HG03469 (cell line): ENCODE measurements around the gene TBC1D22A.
"Not testable (repeated sequence)": the region's sequence is repeated elsewhere in the genome, so short reads cannot be mapped to it uniquely, and the experiment has no call there.

Source experiments
- ATAC-seq: cut with Tn5 transposase; IDR thresholded peaks from one replicate; pipeline ENCODE4 v1.9.1; 2021; ENCODE audit warnings: mild to moderate bottlenecking, moderate library complexity, moderate number of reproducible peaks; ENCODE audit not compliant: unreplicated experiment

TBC1D22A gene

GRCh38 chr22:46762238-46763050, at the start of gene TBC1D22A:
TBC1D22A (plus strand) TSS chr22:46762650; CDS start chr22:46762787, 137 bp downstream.
- ATAC-seq: peak; percentile 39

GRCh38 chr22:46714550-46714949, 47.9 kb upstream of the TBC1D22A start:
- ATAC-seq: no peak

GRCh38 chr22:46719921-46720320, 42.5 kb upstream of the TBC1D22A start:
- ATAC-seq: no peak

GRCh38 chr22:46721501-46722085, 40.9 kb upstream of the TBC1D22A start:
- no peak for ATAC-seq

GRCh38 chr22:46723882-46724281, 38.6 kb upstream of the TBC1D22A start:
- ATAC-seq: no peak

GRCh38 chr22:46725096-46725495, 37.4 kb upstream of the TBC1D22A start:
- no peak for ATAC-seq

GRCh38 chr22:46726066-46726985, 36.1 kb upstream of the TBC1D22A start:
- ATAC-seq: no peak

- no peak for ATAC-seq
These were observed 35.5 kb upstream of the TBC1D22A start for GRCh38 chr22:46726986-46727317.

GRCh38 chr22:46727813-46728364, 34.6 kb upstream of the TBC1D22A start:
- ATAC-seq: no peak

GRCh38 chr22:46728470-46728869, 34.0 kb upstream of the TBC1D22A start:
- no peak for ATAC-seq

- ATAC-seq: no peak
These were observed 31.7 kb upstream of the TBC1D22A start for GRCh38 chr22:46730568-46731245.

GRCh38 chr22:46731246-46732040, 31.0 kb upstream of the TBC1D22A start:
- no peak for ATAC-seq

GRCh38 chr22:46732041-46732379, 30.4 kb upstream of the TBC1D22A start:
- ATAC-seq: no peak

- no peak for ATAC-seq
These were observed 29.9 kb upstream of the TBC1D22A start for GRCh38 chr22:46732513-46732912.

GRCh38 chr22:46734213-46734722, 28.2 kb upstream of the TBC1D22A start:
- ATAC-seq: not testable (repeated sequence)

GRCh38 chr22:46734830-46735453, 27.5 kb upstream of the TBC1D22A start:
- ATAC-seq: no peak

- ATAC-seq: no peak
These were observed 26.5 kb upstream of the TBC1D22A start for GRCh38 chr22:46735747-46736608.

GRCh38 chr22:46736705-46737104, 25.7 kb upstream of the TBC1D22A start:
- ATAC-seq: no peak
